HG03457 (cell line): Measurements from ENCODE around the gene DBH.

ENCODE experiments used
- ATAC-seq: cut with Tn5 transposase; IDR thresholded peaks from one replicate; pipeline ENCODE4 v1.9.1; 2021; ENCODE audit warnings: moderate number of reproducible peaks; ENCODE audit not compliant: unreplicated experiment

Gene DBH

DNA sequence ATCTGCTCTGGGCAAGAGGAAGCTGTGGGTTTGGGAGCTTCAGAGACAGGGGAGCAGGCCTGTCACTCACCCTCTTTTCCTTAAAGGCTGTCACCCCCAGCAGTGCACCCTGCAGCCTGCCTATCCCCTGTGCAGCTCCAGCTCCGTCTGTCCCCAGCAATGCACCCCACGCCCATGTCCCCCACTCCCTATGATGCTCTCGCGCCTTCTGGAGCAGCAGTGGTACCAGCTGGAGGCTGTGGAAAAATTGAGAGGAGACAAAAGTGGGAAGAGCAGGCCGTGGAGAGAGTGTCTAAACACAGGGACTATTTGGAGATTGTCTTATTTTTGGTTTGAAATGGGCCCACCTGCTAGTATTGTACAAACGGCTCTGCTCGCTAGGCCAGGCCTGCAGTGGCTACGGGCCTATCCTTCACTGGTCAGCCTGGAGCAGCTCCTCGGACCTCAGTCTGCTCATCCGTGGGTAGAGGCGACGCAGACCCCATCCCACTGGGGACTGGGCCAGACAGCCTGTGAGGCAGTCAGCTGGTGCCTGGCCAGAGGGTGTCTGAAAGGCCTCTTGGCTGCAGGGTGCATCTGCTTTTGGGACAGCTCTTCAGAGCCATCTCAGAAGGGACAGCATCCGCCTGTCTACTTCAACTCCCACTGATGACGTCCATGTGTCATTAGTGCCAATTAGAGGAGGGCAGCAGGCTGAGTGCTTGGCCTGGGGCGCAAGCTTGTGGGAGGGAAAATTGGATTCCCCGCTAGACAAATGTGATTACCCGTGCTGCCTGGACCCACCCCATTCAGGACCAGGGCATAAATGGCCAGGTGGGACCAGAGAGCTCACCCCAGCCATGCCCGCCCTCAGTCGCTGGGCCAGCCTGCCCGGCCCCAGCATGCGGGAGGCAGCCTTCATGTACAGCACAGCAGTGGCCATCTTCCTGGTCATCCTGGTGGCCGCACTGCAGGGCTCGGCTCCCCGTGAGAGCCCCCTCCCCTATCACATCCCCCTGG lies at the start of gene DBH:
DBH (plus strand) TSS at position 831 of the 999 bp plus-strand sequence; CDS start at position 840, 9 bp downstream.
- ATAC-seq = no peak

DNA sequence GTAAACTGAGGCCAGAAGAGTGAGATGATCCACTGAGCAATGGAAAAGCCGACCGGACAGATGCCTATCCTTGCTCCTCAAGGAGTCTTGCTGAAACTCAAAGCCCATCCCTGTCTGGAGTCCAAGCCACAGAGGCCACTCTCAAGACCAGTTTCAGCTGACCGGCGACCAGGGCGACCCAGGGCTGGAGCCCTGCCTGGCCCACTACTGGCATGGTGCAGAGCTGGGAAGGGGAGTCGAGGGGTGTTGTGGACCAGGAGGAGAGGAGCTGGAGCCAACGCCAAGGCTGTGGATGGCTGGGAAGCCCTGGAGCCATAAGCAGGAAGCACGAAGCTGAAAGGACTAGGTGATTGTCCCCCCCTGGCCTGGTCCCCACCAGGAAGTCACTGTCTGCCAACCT lies 49.1 kb upstream of the DBH start:
- ATAC-seq = no peak

DNA sequence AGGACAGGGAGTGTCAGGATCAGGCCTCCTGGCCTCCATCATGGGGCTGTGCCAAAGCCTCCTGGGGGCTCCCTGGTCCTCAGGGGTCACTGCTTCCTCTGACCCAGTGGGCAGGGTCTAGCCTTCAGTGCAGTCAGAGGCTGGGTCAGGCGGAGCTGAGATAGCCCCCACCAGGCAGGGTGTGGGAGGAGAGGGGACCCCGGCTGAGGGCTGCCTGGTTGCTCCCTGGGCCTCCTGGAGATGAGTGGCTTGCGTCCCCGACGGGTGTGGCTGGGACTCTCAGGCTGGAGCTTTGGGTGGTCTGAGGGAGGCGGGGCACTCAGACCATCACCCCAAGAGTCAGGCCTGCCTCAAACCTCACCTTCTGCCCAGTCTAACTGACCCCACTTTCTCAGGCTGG lies 48.7 kb upstream of the DBH start:
- no peak for ATAC-seq

DNA sequence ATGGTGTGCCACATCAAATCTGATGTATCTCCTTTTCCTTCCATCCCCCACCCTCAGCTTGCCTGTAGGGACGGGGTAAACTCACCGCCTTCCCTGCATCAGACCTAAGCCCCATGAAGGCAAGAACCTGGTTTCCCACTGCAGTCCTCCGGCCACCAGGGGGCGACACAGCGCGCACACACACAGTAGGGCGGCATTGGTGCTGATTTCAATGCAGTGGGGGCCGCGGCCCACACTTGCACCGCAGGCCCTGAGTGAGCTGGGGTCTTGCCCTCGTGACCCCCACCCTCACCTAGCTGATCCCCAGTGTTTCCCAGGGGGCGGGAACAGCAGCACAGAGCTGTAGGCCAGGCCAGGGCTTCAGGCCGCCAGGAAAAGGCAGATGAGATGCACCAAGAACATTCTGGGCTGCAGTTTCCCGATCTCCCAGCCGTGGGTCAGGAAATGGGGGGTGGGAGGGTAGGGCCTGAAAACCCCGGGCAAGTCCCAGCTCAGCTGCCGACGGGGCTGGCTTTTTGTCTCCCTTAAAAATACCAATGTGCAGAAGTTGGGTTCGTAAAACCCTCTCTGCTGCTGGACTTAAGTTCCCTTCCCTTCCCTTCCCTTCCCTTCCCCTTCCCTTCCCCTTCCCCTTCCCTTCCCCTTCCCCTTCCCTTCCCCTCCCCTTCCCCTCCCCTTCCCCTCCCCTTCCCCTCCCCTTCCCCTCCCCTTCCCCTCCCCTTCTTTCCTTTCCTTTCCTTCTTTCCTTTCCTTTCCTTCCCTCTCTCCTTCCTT lies 46.5 kb upstream of the DBH start:
- no peak for ATAC-seq

DNA sequence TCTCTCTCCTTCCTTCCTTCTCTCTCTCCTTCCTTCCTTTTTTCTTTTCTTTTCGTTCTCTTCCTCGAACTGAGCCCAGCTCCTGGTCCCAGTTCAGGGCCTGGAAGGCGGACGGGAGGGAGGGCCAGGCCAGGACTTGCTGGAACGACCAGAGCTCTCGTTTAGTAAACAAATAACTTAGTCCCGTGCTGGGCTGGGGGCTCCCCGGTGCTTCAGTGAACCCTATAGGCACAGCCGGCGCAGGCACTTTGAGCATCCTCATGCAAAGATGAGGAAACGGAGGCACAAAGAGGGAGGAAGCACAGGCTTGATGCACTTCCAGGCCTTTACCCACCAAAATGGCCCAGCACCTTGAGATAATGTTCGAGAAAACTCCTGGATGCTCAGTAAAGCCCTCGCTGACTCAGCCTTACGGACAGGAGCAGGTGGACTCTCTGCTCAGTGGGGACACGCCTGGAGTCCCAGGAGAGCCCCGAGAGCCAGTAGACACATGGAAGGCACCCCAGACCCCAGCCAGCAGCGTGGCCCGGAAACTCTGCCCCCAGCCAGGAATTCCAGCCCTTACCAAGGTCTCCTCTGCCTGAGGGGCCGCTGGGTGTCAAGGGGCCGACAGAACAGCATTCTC lies 45.8 kb upstream of the DBH start:
- no peak for ATAC-seq

DNA sequence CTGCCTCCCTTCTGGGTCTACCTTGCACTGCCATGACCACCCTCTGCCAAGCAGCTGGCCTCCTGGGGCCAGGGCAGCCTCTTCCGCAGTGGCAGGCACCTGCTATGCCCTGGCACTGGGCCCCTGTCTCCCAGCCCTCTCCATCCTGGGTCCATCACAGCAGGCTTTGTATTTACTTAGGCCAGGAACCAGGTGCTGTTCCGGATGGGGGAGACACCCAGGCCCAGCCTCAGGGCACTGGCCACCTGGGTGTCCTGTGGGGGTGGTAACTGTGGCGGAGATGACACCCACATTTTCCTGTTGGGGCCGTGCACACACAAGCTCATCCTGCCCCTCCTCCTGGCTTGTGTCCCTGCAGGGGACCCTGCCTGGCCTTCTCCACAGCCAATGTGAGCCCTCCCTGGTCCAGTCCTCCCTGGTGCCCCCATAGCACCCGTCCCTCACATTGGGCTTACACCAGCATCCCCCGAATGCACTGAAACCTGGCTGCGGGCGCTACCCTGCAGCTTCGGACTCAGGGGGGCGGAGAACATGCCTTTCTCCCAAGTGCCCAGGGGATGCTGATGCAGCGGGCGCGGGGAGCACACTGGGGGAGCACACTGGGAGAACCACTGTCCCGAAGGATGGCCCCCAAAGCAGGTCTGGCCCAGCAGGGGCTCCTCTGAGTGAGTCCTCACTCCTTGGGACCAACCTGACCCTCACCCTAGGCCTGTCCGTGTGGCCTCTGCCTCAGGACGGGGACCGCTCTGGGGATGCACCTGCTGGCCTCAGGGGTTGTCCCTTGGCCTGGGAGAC lies 44.9 kb upstream of the DBH start:
- no peak for ATAC-seq

DNA sequence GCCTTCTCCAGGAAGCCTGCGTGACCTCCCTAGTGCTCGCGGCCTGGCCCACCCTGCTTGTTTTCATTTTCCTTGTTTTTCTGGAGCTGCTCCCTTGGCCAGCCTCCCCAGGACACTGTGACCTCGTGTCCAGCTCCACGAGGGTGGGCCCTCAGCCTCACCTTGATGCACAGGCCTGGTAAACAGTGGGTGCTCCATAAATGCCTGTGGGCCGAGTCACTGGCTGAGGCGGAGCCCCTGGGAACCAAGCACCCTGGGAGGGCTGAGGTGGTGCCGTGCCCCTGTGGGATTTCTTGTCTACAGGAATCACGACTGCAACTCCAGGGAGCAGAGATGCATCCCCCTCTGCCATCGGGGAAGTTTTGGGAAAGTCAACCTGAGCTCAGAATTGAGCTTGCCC lies 44.2 kb upstream of the DBH start:
- no peak for ATAC-seq

DNA sequence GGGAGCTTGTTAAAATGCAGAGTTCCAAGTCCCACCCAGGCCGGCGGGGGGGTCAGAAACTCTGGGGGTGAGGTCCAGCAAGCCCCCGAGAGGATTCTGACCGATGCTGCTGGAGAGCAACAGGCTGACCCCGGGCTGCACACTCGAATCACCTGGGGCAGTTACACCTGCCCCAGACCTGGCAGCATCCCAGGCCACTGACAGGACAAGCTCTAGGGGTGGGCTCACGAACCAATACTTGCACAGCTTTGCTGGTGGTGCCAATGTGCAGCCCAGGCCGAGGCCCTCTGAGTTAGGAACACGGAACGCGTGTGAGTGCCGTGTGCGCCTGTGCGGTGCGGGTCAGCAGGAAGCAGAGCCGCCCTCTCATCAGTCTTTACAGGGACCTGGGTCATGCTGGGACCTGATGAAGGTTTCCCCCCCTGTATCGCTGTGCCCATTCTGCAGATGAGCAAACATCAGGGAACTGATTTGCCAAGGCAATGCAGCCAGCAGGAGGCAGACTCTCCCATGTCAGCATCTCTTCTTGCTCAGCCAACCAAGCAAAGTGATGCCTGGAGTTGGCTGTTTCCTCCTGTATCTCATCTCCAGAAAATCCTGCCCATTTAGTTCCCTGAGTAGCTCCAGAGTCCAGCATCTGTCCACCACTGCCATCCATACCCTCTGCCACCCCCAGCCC lies 43.3 kb upstream of the DBH start:
- ATAC-seq = no peak

DNA sequence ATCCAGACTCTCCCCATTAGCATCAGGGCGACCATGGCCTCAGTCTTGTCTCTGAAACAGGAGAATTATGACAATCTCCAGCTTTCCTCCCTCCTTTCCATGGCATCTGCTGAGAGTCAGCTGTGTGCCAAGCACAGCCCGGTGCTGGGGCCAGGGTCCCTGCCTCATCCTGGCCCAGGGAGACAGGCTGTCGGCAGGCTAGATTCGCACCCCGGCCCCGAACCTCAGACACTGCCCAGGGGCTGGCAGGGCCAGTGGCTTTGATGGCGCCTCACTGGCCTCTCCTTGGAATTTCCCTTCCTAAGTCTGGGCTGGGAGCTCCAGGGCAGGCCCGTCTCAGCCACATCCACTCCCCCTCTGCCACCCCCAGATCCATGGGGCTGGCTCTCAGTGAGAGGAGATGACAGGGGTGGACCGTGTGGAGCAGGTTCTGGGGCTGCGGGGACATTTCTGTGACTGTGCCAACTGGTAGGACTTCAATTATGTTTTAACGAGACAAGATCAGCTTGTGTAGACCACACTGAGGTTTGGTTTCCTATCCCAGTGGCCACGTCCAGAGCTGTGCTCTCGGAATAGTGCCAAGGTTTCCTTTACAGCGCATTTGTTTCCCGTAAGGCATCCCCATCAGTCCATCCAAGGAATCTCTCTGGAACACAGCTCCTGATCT lies 42.4 kb upstream of the DBH start:
- no peak for ATAC-seq

DNA sequence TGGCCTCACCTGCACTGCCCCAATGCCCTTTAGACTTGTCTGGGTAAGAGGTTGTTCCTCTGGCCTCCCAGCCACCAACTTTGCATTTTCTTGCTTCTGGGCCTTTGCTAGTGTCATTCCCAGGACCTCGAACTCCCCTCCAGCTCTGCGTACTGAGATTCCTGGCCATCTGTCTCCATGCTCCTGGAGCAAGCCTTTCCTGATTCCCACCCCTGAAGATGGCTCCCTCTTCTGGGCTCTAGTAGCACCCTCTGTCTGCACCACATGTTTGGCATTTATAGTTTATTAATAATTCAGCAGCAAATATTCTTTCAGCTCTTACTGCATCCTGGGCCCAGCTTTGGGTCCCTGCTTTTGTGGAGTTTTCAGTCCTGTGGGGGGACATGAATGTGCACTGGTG lies 41.9 kb upstream of the DBH start:
- no peak for ATAC-seq

DNA sequence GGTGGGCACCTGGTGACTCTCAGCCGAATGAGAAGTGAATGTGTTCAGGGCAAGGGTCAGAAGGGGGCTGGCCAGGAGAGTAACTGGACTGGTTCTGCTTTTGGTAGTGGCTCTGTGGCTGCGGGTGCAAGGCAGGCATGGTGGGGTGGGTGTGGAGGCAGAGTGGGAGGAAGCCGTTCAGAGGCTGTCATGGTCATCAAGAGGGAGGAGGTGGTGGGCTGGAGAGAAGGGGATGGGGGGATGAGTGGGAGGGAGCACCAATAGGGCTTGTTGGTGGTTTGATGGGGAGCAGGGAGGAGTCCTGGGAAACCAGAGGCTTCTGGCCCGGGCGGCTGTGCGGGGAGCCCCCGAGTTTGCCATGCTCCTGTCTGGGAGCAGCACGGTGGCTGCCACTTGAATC lies 40.3 kb upstream of the DBH start:
- no peak for ATAC-seq

DNA sequence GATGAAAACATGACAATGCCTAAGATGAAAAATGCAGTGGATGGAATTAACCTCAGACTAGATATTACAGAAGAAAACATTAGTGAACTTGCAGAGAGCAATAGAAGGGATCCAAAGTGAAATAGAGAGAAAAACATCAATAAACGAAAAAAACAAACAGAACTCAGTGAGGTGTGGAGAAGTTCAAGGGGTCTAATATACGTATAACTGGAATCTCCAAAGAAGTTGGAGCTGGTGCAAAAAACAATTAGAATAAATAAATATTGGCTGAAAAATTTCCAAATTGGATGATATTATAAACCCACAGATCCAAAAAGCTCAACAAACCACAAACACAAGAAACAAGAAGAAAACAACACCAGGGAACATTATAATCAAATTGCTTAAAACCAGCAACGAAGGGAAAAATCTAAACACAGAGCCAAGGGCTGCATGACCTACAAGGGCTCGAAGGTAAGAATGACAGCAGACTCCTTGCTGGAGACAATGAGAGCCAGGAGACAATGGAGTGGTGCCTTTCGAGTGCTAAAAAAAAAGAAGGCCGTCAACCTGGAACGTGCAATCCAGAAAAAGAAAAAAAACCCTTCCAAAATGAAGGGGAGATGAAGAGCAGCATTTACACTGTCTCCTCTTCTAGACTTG lies 38.7 kb upstream of the DBH start:
- no peak for ATAC-seq

DNA sequence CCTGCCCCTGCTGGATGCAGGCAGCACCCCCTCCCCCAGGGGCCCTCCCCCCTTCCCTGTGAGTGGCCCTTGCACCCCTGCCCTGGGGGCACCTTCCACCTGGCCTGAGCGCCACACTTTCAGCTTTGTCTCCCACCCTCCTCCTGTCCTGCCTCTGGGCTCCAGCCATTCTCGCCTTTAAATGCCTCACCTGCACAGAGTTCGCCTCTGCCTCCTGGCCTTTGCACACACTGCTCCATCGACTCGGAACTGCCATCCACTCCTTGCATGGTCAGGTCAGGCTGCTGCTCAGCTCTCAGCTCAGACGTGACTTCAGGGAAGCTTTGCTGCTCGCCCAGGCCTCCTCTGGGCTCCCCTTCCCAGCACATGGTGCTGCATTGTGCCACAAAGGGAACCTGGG lies 37.2 kb upstream of the DBH start:
- no peak for ATAC-seq

DNA sequence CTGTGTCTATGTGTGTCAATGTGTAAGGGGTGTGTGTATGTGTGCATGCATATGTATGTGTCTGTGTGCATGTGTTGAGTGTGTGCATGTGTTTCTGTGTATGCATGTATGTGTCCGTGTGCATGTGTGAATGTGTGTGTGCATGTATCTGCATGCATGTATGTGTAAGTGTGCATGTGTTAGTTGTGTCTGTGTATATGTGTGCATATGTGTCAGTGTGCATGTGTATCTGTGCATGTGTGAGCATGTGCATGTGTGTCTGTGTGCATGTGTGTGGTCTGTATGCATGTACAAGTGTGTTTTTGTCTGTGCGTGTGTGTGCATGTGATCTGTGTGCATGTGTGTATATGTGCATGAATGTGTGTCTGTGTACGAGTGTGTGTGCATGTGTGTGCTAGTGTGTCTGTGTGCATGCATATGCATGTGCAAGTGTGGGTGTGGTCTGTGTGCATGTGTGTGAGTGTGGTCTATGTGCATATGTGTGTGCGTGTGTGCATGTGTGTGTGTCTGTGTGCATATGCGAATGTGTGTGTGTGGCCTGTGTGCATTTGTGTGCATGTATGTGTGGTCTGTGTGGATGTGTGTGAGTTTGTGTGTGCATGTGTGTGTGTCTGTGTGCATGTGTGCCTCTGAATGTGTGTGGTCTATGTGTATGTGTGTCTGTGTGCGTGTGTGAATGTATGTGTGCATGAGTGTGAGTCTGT lies 36.5 kb upstream of the DBH start:
- no peak for ATAC-seq

DNA sequence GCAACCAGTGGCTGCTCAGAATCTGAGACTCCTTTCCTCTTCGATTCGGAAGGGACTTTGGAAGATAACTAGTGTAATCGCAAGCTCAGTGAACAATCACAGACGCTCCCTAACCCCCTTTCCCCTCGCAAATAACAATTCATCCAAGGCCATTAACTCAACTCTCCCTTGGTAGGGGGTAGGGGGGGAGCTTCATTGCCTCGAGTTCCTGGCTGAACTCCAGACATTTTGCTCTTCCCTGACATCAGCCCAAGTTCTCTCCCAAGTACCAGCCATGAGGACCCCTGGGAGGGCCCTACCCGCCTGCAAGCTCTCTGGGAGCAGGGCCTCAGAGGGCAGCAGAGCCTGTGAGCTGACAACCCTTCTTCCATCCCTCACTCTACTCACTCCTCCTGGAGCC lies 35.4 kb upstream of the DBH start:
- ATAC-seq = no peak

DNA sequence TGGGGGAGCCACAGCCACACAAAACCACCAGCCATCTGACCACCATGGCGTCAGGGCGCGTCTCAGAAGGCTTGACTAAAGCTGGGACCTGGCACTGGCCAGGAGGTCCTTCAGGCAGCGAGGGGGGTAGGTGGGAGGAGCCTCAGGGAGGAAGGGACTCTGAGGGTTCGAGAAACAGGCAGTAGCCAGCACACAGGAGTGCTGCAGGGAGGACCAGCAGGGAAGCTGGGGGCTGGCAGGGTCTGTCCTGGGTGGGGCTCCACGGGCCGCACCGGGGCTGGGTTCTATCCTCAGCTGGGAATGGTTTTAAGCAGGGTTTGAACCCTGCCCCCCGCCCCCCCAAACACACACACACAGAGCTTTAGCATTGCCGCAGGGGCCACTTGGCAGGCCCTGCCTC lies 34.4 kb upstream of the DBH start:
- ATAC-seq = no peak

DNA sequence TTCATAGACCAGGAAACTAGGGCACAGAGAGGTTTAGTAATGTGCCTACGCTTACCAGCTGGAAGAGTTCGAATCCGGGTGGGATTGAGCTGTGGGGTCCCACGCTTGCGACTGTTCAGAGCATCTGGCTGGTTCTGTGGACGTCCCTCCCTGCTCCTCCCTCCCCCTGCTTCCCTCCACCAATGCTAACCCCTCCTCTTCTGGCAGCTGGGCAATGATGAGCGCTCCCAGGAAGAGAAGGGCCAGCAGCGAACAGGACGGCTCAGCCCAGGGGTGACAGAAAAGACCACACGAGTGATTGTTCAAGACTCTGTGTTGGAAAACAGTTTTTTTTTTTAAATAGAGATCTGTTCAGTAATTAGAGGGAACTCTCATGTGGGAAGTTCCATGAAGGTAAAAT lies 33.9 kb upstream of the DBH start:
- ATAC-seq = no peak

DNA sequence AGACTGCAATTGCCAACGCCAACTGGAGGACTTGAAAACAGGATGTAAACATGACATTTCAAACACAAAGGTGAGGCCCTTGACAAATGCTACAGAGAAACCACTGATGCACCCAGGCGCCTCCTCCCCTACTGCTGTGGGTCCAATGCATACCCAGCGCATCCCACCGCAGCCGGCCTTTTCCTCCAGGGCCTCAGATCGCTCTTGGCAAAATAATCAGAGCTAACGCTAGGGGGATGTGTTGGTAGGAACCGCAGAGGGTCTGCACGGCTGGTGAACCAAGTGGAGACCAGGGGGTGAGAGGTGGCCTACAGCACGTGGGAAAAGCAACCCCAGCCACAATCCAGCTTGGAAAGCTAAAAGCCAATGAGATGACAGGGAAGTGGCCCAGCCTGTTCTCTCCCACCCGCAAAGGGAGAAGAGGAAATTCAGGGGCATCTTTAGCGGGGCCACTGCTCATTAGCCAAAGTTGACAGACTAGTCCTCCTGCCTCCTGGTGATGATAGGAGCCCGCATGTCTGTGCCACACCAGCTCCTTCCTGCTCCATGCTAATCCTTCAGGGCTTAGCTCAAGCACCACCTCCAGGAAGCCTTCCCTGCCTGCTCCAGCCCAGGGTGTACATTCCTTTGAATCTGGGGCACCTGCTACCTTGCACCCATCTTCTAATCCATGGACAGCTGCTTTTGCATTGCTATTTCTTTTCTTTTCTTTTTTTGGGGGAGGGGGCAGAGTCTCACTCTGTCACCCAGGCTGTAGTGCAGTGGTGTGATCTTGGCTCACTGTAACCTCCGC lies 32.8 kb upstream of the DBH start:
- no peak for ATAC-seq
